Activated CD8-positive, alpha-beta memory T cell treated with anti-CD3 and anti-CD28 coated beads, Interleukin-2, amount 50 U/mL, for 1 hour (primary cell): Measurements from ENCODE around the gene CHEK1.
"Not testable (repeated sequence)": the region's sequence is repeated elsewhere in the genome, so short reads cannot be mapped to it uniquely, and the experiment has no call there.

Experiments
- DNase-seq: peaks from one replicate; pipeline ENCODE4 v3.0.0-alpha.2; 2020; ENCODE audit errors: extremely low read depth

CHEK1 gene

GRCh38 chr11:125701018-125701610, 76.2 kb downstream of the CHEK1 start:
- DNase-seq, result no peak

GRCh38 chr11:125701858-125702621, 77.1 kb downstream of the CHEK1 start:
- no peak for DNase-seq

GRCh38 chr11:125704686-125705085, 79.7 kb downstream of the CHEK1 start:
- not testable (repeated sequence) for DNase-seq

- DNase-seq, result no peak
These were observed 95.8 kb downstream of the CHEK1 start for GRCh38 chr11:125720781-125721180.

GRCh38 chr11:125724125-125724524, 99.2 kb downstream of the CHEK1 start:
- DNase-seq, result no peak
